ENCODE results near the gene CRYBA4.

CRYBA4 gene

GRCh38 chr22:26648011-26648497, 26.3 kb downstream of the CRYBA4 start:
- DNase-seq (ENCODE audit: extremely low spot score) = no peak
- no peak for TF ChIP-seq ARNT (IDR thresholded peaks at IDR 0.05)
- no peak for TF ChIP-seq ELF4 (IDR thresholded peaks at IDR 0.05)
- no peak for TF ChIP-seq ZNF384 (IDR thresholded peaks at IDR 0.05)
- TF ChIP-seq L3MBTL2 (conservative IDR thresholded peaks at IDR 0.05) = no peak
- TF ChIP-seq LEF1 (IDR thresholded peaks at IDR 0.05; ENCODE audit: borderline replicate concordance) = no peak
- CTCF ChIA-PET = no interaction called here
- POLR2A ChIA-PET = interaction anchor here (1.4 kb wide), 1 partner anchor 165 kb away, joined by 3 read pairs; the partner anchor contains the start of genes HPS4 and SRRD

GRCh38 chr22:26648528-26649388, 27.0 kb downstream of the CRYBA4 start:
- CTCF ChIA-PET = no interaction called here
- no peak for DNase-seq (ENCODE audit: extremely low spot score)
- TF ChIP-seq FOXK2 (IDR thresholded peaks at IDR 0.05) = no peak
- TF ChIP-seq CTBP1 (IDR thresholded peaks at IDR 0.05; ENCODE audit: borderline replicate concordance) = no peak
- no peak for TF ChIP-seq SP1 (IDR thresholded peaks at IDR 0.05)
- TF ChIP-seq L3MBTL2 (conservative IDR thresholded peaks at IDR 0.05) = no peak
- no peak for TF ChIP-seq HDGF (IDR thresholded peaks at IDR 0.05; ENCODE audit: borderline replicate concordance)
- POLR2A ChIA-PET = interaction anchor here (1.4 kb wide), 1 partner anchor 165 kb away, joined by 3 read pairs; the partner anchor contains the start of genes HPS4 and SRRD

GRCh38 chr22:26650722-26651421, 29.1 kb downstream of the CRYBA4 start:
- POLR2A ChIA-PET = interaction anchor here (0.9 to 1.1 kb wide), 3 partner anchors 22 to 167 kb away, joined by 3 to 4 read pairs (median 3); partner anchors contain the start of genes HPS4, SRRD and TFIP11
- TF ChIP-seq ARNT (IDR thresholded peaks at IDR 0.05) (no peak), ELF4 (IDR thresholded peaks at IDR 0.05) (no peak), FOXA1 (IDR thresholded peaks at IDR 0.05) (no peak), L3MBTL2 (conservative IDR thresholded peaks at IDR 0.05) (no peak), SUZ12 (IDR thresholded peaks at IDR 0.05) (no peak), HDGF (IDR thresholded peaks at IDR 0.05; ENCODE audit: borderline replicate concordance) (no peak), CTBP1 (IDR thresholded peaks at IDR 0.05; ENCODE audit: borderline replicate concordance) (no peak), SP1 (IDR thresholded peaks at IDR 0.05) (no peak), NFRKB (IDR thresholded peaks at IDR 0.05) (no peak), PKNOX1 (IDR thresholded peaks at IDR 0.05) (no peak), ZNF384 (IDR thresholded peaks at IDR 0.05) (no peak)
- no peak for DNase-seq (ENCODE audit: extremely low spot score)
- CTCF ChIA-PET = interaction anchor here (1.0 kb wide), 1 partner anchor 93 kb away, joined by 3 read pairs; no protein-coding TSS in a partner anchor

- DNase-seq (ENCODE audit: extremely low spot score) = no peak
- CTCF ChIA-PET = interaction anchor here (1.0 kb wide), 1 partner anchor 94 kb away, joined by 3 read pairs; no protein-coding TSS in a partner anchor
- no peak for TF ChIP-seq SUZ12 (IDR thresholded peaks at IDR 0.05)
- TF ChIP-seq FOXA1 (IDR thresholded peaks at IDR 0.05) = no peak
- no peak for TF ChIP-seq FOXK2 (IDR thresholded peaks at IDR 0.05)
- TF ChIP-seq TARDBP (IDR thresholded peaks at IDR 0.05) = no peak
- TF ChIP-seq ELF4 (IDR thresholded peaks at IDR 0.05) = no peak
- TF ChIP-seq CTBP1 (IDR thresholded peaks at IDR 0.05; ENCODE audit: borderline replicate concordance) = no peak
- no peak for TF ChIP-seq FOXM1 (IDR thresholded peaks at IDR 0.05; ENCODE audit: borderline replicate concordance)
- POLR2A ChIA-PET = interaction anchor here (1.1 kb wide), 1 partner anchor 21 kb away, joined by 4 read pairs; no protein-coding TSS in a partner anchor
Measured at GRCh38 chr22:26651815-26652214, 30.1 kb downstream of the CRYBA4 start.

- DNase-seq (ENCODE audit: extremely low spot score) = no peak
- TF ChIP-seq FOXM1 (IDR thresholded peaks at IDR 0.05; ENCODE audit: borderline replicate concordance) (no peak), LEF1 (IDR thresholded peaks at IDR 0.05; ENCODE audit: borderline replicate concordance) (no peak), NFRKB (IDR thresholded peaks at IDR 0.05) (no peak), BHLHE40 (IDR thresholded peaks at IDR 0.05; ENCODE audit: borderline replicate concordance) (no peak), ZNF384 (IDR thresholded peaks at IDR 0.05) (no peak)
- ChIA-PET POLR2A (interaction anchor here (1.4 kb wide), 1 partner anchor 16 kb away, joined by 3 read pairs; no protein-coding TSS in a partner anchor), CTCF (no interaction called here)
Measured at GRCh38 chr22:26656891-26657851, 35.4 kb downstream of the CRYBA4 start, which contains the start of gene MIAT. TSS of gene MIAT (plus strand) at chr22:26657588.

GRCh38 chr22:26658161-26658560, 36.4 kb downstream of the CRYBA4 start:
- ChIA-PET POLR2A (no interaction called here), CTCF (no interaction called here)
- no peak for DNase-seq (ENCODE audit: extremely low spot score)
- TF ChIP-seq LEF1 (IDR thresholded peaks at IDR 0.05; ENCODE audit: borderline replicate concordance) = no peak
- no peak for TF ChIP-seq ZNF384 (IDR thresholded peaks at IDR 0.05)
- TF ChIP-seq HDGF (IDR thresholded peaks at IDR 0.05; ENCODE audit: borderline replicate concordance) = no peak
- no peak for TF ChIP-seq FOXA1 (IDR thresholded peaks at IDR 0.05)
- TF ChIP-seq SUZ12 (IDR thresholded peaks at IDR 0.05) = no peak
- TF ChIP-seq SP1 (IDR thresholded peaks at IDR 0.05) = no peak
- no peak for TF ChIP-seq BHLHE40 (IDR thresholded peaks at IDR 0.05; ENCODE audit: borderline replicate concordance)
- TF ChIP-seq PKNOX1 (IDR thresholded peaks at IDR 0.05) = no peak
- TF ChIP-seq ARNT (IDR thresholded peaks at IDR 0.05) = no peak
- no peak for TF ChIP-seq FOXK2 (IDR thresholded peaks at IDR 0.05)
